Cardiac muscle cell (in vitro differentiated cells and primary cell): ENCODE results near the gene FNBP1. TPM values are rescaled to one million over a fixed set of nuclear protein-coding genes. Genes with fewer than 3 reads are reported as not detected.

Source experiments
- DNase-seq, 2 donors: peaks; one replicate each; pipeline versions ENCODE4 v3.0.0 to v3.0.0-alpha.2; 2010 to 2017; ENCODE audit warnings: low read depth in 1 of 2, low spot score in 1 of 2
- H3K27ac ChIP-seq: fragments of 200-600 bp; sonication (generic); 2 replicates; pipeline ENCODE4 v1.5.1; 2016
- H3K27me3 ChIP-seq: fragments of 200-600 bp; sonication (generic); 2 replicates; pipeline ENCODE4 v1.6.0; 2016; ENCODE audit warnings: control low read depth
- H3K36me3 ChIP-seq: fragments of 200-600 bp; sonication (generic); 2 replicates; pipeline ENCODE4 v1.5.1; 2016; ENCODE audit warnings: control low read depth
- H3K4me1 ChIP-seq: fragments of 200-600 bp; sonication (generic); 2 replicates; pipeline ENCODE4 v1.8.1; 2017; ENCODE audit warnings: low read depth, mild to moderate bottlenecking, mixed run types
- H3K4me3 ChIP-seq: fragments of 200-600 bp; sonication (generic); 2 replicates; pipeline ENCODE4 v1.5.1; 2016; ENCODE audit warnings: mild to moderate bottlenecking
- H3K9me3 ChIP-seq: fragments of 200-600 bp; sonication (generic); 2 replicates; pipeline ENCODE4 v1.5.1; 2017; ENCODE audit warnings: low read depth, mild to moderate bottlenecking, control low read depth
- CTCF ChIP-seq: IDR thresholded peaks from 2 replicates; pipeline ENCODE4 v1.5.1; 2012; ENCODE audit warnings: low read depth, mild to moderate bottlenecking, low read length
- polyA plus RNA-seq: library from polyadenylated mRNA; unstranded; fragments of >200 nt; fragmentation: Nextera tagmentation; extraction: Ambion mirVana; gene quantifications from 2 replicates; pipeline ENCODE4 v1.2.1, GENCODE V29; 2016
- total RNA-seq: library from RNA; depleted of rRNA; stranded (reverse); fragments of >200 nt; gene quantifications from 2 replicates; pipeline ENCODE4 v1.2.3, GENCODE V29; 2016

Gene FNBP1
- total and polyA plus RNA-seq, 2 experiments from 2014 or later, result 20.5 to 37.9 TPM

- Histone ChIP-seq H3K27ac (peak overlapping the region; percentile 71), H3K9me3 (no peaks in the 10 kb centered on the region), H3K4me1 (peaks cover 16% of the 10 kb centered on the region), H3K4me3 (no peak overlapping the region), H3K27me3 (no peaks in the 10 kb centered on the region), H3K36me3 (no peaks in the 10 kb centered on the region)
- no peak for TF ChIP-seq CTCF
- DNase-seq, result peak in 1 of 2 donors; percentile 35
Observed at GRCh38 chr9:129962451-129962864, 80.5 kb downstream of the FNBP1 start.

GRCh38 chr9:129958796-129959195, 84.2 kb downstream of the FNBP1 start:
- Histone ChIP-seq H3K9me3 (no peaks in the 10 kb centered on the region), H3K4me3 (no peak overlapping the region), H3K27ac (no peak overlapping the region), H3K27me3 (no peaks in the 10 kb centered on the region), H3K4me1 (peaks cover 18% of the 10 kb centered on the region), H3K36me3 (peaks cover 3% of the 10 kb centered on the region)
- no peak for TF ChIP-seq CTCF
- no peak for DNase-seq

- Histone ChIP-seq H3K4me1 (peaks cover 6% of the 10 kb centered on the region), H3K4me3 (no peak overlapping the region), H3K27me3 (no peaks in the 10 kb centered on the region), H3K36me3 (peaks cover 3% of the 10 kb centered on the region), H3K27ac (no peak overlapping the region), H3K9me3 (no peaks in the 10 kb centered on the region)
- peak in 1 of 2 donors; percentile 78 for DNase-seq
- no peak for TF ChIP-seq CTCF
Observed at GRCh38 chr9:129954868-129955550, 88.0 kb downstream of the FNBP1 start.

- no peak overlapping the region for H3K27ac ChIP-seq
- H3K4me1 ChIP-seq, result peaks cover 6% of the 10 kb centered on the region
- TF ChIP-seq CTCF, result no peak
- H3K27me3 ChIP-seq, result no peaks in the 10 kb centered on the region
- no peak for DNase-seq
- peaks cover 3% of the 10 kb centered on the region for H3K36me3 ChIP-seq
- H3K4me3 ChIP-seq, result no peak overlapping the region
- H3K9me3 ChIP-seq, result no peaks in the 10 kb centered on the region
Observed at GRCh38 chr9:129953736-129954135, 89.3 kb downstream of the FNBP1 start.

- DNase-seq, result no peak
Observed at GRCh38 chr9:129952337-129952736, 90.7 kb downstream of the FNBP1 start.

More at GRCh38 chr9:129952337-129952736, 90.7 kb downstream of the FNBP1 start:
- H3K9me3 ChIP-seq, result no peaks in the 10 kb centered on the region
- peaks cover 6% of the 10 kb centered on the region for H3K4me1 ChIP-seq
- TF ChIP-seq CTCF, result no peak
- peaks cover 3% of the 10 kb centered on the region for H3K36me3 ChIP-seq
- H3K27me3 ChIP-seq, result no peaks in the 10 kb centered on the region
- no peak overlapping the region for H3K4me3 ChIP-seq
- H3K27ac ChIP-seq, result no peak overlapping the region
